WTC11 (cell line): Measurements from ENCODE around the gene ZSCAN2. TPM values are rescaled to one million over a fixed set of nuclear protein-coding genes. Genes with fewer than 3 reads are reported as not detected.

ENCODE experiments used
- ATF1 ChIP-seq: sonication (generic); formaldehyde crosslinking; IDR thresholded peaks from 2 replicates; pipeline ENCODE4 v1.8.1; 2023; ENCODE audit warnings: mild to moderate bottlenecking, moderate library complexity, missing genetic modification reagents
- ATF3 ChIP-seq: sonication (generic); formaldehyde crosslinking; conservative IDR thresholded peaks from 2 replicates; pipeline ENCODE4 v1.8.1; 2022; ENCODE audit warnings: mild to moderate bottlenecking, missing genetic modification reagents
- CREM ChIP-seq: sonication (generic); formaldehyde crosslinking; IDR thresholded peaks from 2 replicates; pipeline ENCODE4 v1.8.1; 2022; ENCODE audit warnings: mild to moderate bottlenecking, missing genetic modification reagents, moderate library complexity
- ETV6 ChIP-seq: sonication (generic); formaldehyde crosslinking; IDR thresholded peaks from 2 replicates; pipeline ENCODE4 v1.8.1; 2022; ENCODE audit warnings: mild to moderate bottlenecking, missing genetic modification reagents
- GRHL2 ChIP-seq: fragments of 250-450 bp; sonication (Bioruptor Pico); IDR thresholded peaks from 2 replicates; pipeline ENCODE4 v1.8.0; 2022; ENCODE audit warnings: mild to moderate bottlenecking, moderate library complexity; ENCODE audit not compliant: insufficient replicate concordance, severe bottlenecking
- IRF1 ChIP-seq: sonication (generic); formaldehyde crosslinking; IDR thresholded peaks from 2 replicates; pipeline ENCODE4 v1.8.0; 2023; ENCODE audit warnings: missing genetic modification reagents
- NFE2L1 ChIP-seq: sonication (generic); formaldehyde crosslinking; IDR thresholded peaks from 2 replicates; pipeline ENCODE4 v1.8.1; 2023; ENCODE audit warnings: missing genetic modification reagents
- NFYB ChIP-seq: sonication (generic); formaldehyde crosslinking; conservative IDR thresholded peaks from 2 replicates; pipeline ENCODE4 v1.8.0; 2022; ENCODE audit warnings: low read depth, missing genetic modification reagents
- PRDM15 ChIP-seq: sonication (generic); formaldehyde crosslinking; IDR thresholded peaks from 2 replicates; pipeline ENCODE4 v1.8.0; 2022; ENCODE audit warnings: missing genetic modification reagents
- PREB ChIP-seq: sonication (generic); formaldehyde crosslinking; IDR thresholded peaks from 2 replicates; pipeline ENCODE4 v1.8.1; 2022; ENCODE audit warnings: mild to moderate bottlenecking, missing genetic modification reagents, moderate library complexity, borderline replicate concordance
- SMAD3 ChIP-seq: sonication (generic); formaldehyde crosslinking; IDR thresholded peaks from 2 replicates; pipeline ENCODE4 v1.8.0; 2022; ENCODE audit warnings: missing genetic modification reagents, mild to moderate bottlenecking, borderline replicate concordance
- SP1 ChIP-seq: sonication (generic); formaldehyde crosslinking; conservative IDR thresholded peaks from 2 replicates; pipeline ENCODE4 v1.8.1; 2022; ENCODE audit warnings: missing genetic modification reagents
- STAT6 ChIP-seq: sonication (generic); formaldehyde crosslinking; conservative IDR thresholded peaks from 2 replicates; pipeline ENCODE4 v1.8.1; 2023; ENCODE audit warnings: mild to moderate bottlenecking, low read depth, missing genetic modification reagents, moderate library complexity
- TEAD1 ChIP-seq: sonication (generic); formaldehyde crosslinking; IDR thresholded peaks from 2 replicates; pipeline ENCODE4 v1.8.0; 2022; ENCODE audit warnings: mild to moderate bottlenecking, missing genetic modification reagents
- TEAD4 ChIP-seq: sonication (generic); formaldehyde crosslinking; IDR thresholded peaks from 2 replicates; pipeline ENCODE4 v1.8.0; 2022; ENCODE audit warnings: mild to moderate bottlenecking, missing genetic modification reagents
- ZNF317 ChIP-seq: sonication (generic); formaldehyde crosslinking; IDR thresholded peaks from 2 replicates; pipeline ENCODE4 v1.8.1; 2023; ENCODE audit warnings: low read depth, mild to moderate bottlenecking, moderate library complexity, missing genetic modification reagents, borderline replicate concordance
- total RNA-seq: library from RNA; stranded (reverse); gene quantifications from 3 replicates; pipeline ENCODE4 v1.2.3, GENCODE V29; 2021
- TF ChIP-seq, protein P1 (sequence below): fragments of 250-450 bp; sonication (Bioruptor Pico); IDR thresholded peaks from 2 replicates; pipeline ENCODE4 v1.9.0; 2021; ENCODE audit warnings: mild to moderate bottlenecking
- TF ChIP-seq, protein P2 (sequence below): sonication (generic); formaldehyde crosslinking; IDR thresholded peaks from 2 replicates; pipeline ENCODE4 v1.8.0; 2022; ENCODE audit warnings: mild to moderate bottlenecking, missing genetic modification reagents
- TF ChIP-seq, protein P3 (sequence below): sonication (generic); formaldehyde crosslinking; IDR thresholded peaks from 2 replicates; pipeline ENCODE4 v1.8.1; 2023; ENCODE audit warnings: mild to moderate bottlenecking, missing genetic modification reagents
- TF ChIP-seq, protein P4 (sequence below): sonication (generic); formaldehyde crosslinking; IDR thresholded peaks from 2 replicates; pipeline ENCODE4 v1.8.1; 2023; ENCODE audit warnings: mild to moderate bottlenecking, missing genetic modification reagents, moderate library complexity
- TF ChIP-seq, protein P5 (sequence below): sonication (generic); formaldehyde crosslinking; IDR thresholded peaks from 2 replicates; pipeline ENCODE4 v1.8.1; 2023; ENCODE audit warnings: mild to moderate bottlenecking, moderate library complexity, missing genetic modification reagents

Gene ZSCAN2
- total RNA-seq, 1 experiment from 2014 or later, result 51.9 TPM

GRCh38 chr15:84600687-84601554 is at the start of gene ZSCAN2 (continued):
- TF ChIP-seq ZNF317 (0 out of 2 replicates have a peak, but pooled peaks have one; percentile 8), PREB (CRISPR knock-in tag) (no peak), TEAD1 (peak; percentile 81), NFYB (CRISPR knock-in tag) (peak; percentile 80), ATF3 (CRISPR knock-in tag) (no peak), ATF1 (peak; percentile 72; the same call in 1 of the 2 replicates), SMAD3 (CRISPR knock-in tag) (0 out of 2 replicates have a peak, but pooled peaks have one; percentile 72), TEAD4 (CRISPR knock-in tag) (peak; percentile 78; the same call in 1 of the 2 replicates), STAT6 (CRISPR knock-in tag) (no peak), SP1 (peak; percentile 74), ETV6 (CRISPR knock-in tag) (peak; percentile 64; the same call in 1 of the 2 replicates), NFE2L1 (CRISPR knock-in tag) (peak; percentile 62; the same call in 1 of the 2 replicates), GRHL2 (no peak), PRDM15 (CRISPR knock-in tag) (0 out of 2 replicates have a peak, but pooled peaks have one; percentile 11), CREM (0 out of 2 replicates have a peak, but pooled peaks have one; percentile 38), IRF1 (CRISPR knock-in tag) (0 out of 2 replicates have a peak, but pooled peaks have one; percentile 25)
- TF ChIP-seq, protein P1, sequence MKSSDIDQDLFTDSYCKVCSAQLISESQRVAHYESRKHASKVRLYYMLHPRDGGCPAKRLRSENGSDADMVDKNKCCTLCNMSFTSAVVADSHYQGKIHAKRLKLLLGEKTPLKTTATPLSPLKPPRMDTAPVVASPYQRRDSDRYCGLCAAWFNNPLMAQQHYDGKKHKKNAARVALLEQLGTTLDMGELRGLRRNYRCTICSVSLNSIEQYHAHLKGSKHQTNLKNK, result no peak
- TF ChIP-seq, protein P2, sequence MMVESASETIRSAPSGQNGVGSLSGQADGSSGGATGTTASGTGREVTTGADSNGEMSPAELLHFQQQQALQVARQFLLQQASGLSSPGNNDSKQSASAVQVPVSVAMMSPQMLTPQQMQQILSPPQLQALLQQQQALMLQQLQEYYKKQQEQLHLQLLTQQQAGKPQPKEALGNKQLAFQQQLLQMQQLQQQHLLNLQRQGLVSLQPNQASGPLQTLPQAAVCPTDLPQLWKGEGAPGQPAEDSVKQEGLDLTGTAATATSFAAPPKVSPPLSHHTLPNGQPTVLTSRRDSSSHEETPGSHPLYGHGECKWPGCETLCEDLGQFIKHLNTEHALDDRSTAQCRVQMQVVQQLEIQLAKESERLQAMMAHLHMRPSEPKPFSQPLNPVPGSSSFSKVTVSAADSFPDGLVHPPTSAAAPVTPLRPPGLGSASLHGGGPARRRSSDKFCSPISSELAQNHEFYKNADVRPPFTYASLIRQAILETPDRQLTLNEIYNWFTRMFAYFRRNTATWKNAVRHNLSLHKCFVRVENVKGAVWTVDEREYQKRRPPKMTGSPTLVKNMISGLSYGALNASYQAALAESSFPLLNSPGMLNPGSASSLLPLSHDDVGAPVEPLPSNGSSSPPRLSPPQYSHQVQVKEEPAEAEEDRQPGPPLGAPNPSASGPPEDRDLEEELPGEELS (CRISPR knock-in tag), result peak; percentile 55; the same call in 1 of the 2 replicates
- TF ChIP-seq, protein P3, sequence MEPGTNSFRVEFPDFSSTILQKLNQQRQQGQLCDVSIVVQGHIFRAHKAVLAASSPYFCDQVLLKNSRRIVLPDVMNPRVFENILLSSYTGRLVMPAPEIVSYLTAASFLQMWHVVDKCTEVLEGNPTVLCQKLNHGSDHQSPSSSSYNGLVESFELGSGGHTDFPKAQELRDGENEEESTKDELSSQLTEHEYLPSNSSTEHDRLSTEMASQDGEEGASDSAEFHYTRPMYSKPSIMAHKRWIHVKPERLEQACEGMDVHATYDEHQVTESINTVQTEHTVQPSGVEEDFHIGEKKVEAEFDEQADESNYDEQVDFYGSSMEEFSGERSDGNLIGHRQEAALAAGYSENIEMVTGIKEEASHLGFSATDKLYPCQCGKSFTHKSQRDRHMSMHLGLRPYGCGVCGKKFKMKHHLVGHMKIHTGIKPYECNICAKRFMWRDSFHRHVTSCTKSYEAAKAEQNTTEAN, result 0 out of 2 replicates have a peak, but pooled peaks have one; percentile 24
- TF ChIP-seq, protein P4, sequence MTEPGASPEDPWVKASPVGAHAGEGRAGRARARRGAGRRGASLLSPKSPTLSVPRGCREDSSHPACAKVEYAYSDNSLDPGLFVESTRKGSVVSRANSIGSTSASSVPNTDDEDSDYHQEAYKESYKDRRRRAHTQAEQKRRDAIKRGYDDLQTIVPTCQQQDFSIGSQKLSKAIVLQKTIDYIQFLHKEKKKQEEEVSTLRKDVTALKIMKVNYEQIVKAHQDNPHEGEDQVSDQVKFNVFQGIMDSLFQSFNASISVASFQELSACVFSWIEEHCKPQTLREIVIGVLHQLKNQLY, result no peak
- TF ChIP-seq, protein P5, sequence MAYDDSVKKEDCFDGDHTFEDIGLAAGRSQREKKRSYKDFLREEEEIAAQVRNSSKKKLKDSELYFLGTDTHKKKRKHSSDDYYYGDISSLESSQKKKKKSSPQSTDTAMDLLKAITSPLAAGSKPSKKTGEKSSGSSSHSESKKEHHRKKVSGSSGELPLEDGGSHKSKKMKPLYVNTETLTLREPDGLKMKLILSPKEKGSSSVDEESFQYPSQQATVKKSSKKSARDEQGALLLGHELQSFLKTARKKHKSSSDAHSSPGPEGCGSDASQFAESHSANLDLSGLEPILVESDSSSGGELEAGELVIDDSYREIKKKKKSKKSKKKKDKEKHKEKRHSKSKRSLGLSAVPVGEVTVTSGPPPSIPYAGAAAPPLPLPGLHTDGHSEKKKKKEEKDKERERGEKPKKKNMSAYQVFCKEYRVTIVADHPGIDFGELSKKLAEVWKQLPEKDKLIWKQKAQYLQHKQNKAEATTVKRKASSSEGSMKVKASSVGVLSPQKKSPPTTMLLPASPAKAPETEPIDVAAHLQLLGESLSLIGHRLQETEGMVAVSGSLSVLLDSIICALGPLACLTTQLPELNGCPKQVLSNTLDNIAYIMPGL, result peak; percentile 93
